Endothelial cell of umbilical vein (primary cell): ENCODE data around the gene PNPLA7. TPM values are rescaled to one million over a fixed set of nuclear protein-coding genes. Genes with fewer than 3 reads are reported as not detected.

ENCODE experiments used
- BruUV-seq: library from RNA; stranded (reverse); fragments of 400-500 nt; replicated peaks from 2 replicates; lab custom pipeline; 2021; lab: Mats Ljungman, UMichigan
- CTCF ChIA-PET: fragments of 300-600, 350-600 bp; sonication (Branson Sonifier 250); formaldehyde crosslinking; loops from one replicate; lab custom pipeline; 2021; ENCODE audit warnings: antibody characterized with exemption, inconsistent platforms; lab: Charles Lee
- POLR2A ChIA-PET: fragments of 300-600, 350-600 bp; sonication (Branson Sonifier 250); formaldehyde crosslinking; loops from one replicate; lab custom pipeline; 2021; ENCODE audit warnings: antibody characterized with exemption, inconsistent platforms; lab: Charles Lee
- DNase-seq: peaks from one replicate; pipeline ENCODE4 v3.0.0-alpha.2; 2011; ENCODE audit warnings: low read depth, low spot score
- FAIRE-seq: peaks from 2 replicates; lab custom pipeline; 2011; peaks lifted over from hg19 to GRCh38; lab: Jason Lieb, UNC
- H2AFZ ChIP-seq: 2 replicates; pipeline ENCODE4 v1.6.0; 2012; ENCODE audit warnings: low read depth, low read length, control low read depth, inconsistent platforms
- H3K27ac ChIP-seq: 2 replicates; pipeline ENCODE4 v1.5.1; 2011; ENCODE audit warnings: low read depth, mild to moderate bottlenecking, control low read depth, low read length, moderate library complexity; ENCODE audit not compliant: insufficient read depth
- H3K27me3 ChIP-seq, 2 experiments: 2 replicates each; pipeline versions ENCODE4 v1.6.0 to v1.6.1; 2011; ENCODE audit warnings: low read length in 2 of 2, mixed read lengths in 1 of 2; ENCODE audit not compliant: control insufficient read depth in 2 of 2, insufficient read depth in 2 of 2
- H3K36me3 ChIP-seq, 2 experiments: 2 replicates in 1 of 2; 3 replicates in 1 of 2; pipeline ENCODE4 v1.5.1; 2011; ENCODE audit warnings: low read length in 2 of 2, mild to moderate bottlenecking in 1 of 2, moderate library complexity in 1 of 2; ENCODE audit not compliant: control insufficient read depth in 2 of 2, insufficient read depth in 2 of 2; ENCODE audit errors: extremely low read depth in 1 of 2
- H3K4me1 ChIP-seq: 3 replicates; pipeline ENCODE4 v1.5.1; 2011; ENCODE audit warnings: mild to moderate bottlenecking, low read length; ENCODE audit not compliant: control insufficient read depth, insufficient read depth; ENCODE audit errors: extremely low read depth
- H3K4me2 ChIP-seq: 2 replicates; pipeline ENCODE4 v1.6.1; 2011; ENCODE audit warnings: low read length, control low read depth, mixed read lengths; ENCODE audit not compliant: insufficient read depth
- H3K4me3 ChIP-seq, 3 experiments: fragments of 200-600 bp in 1 of 3; sonication (generic), shearing (Covaris generic) in 1 of 3; replicated peaks in 1 of 3; 2 replicates each; pipeline ENCODE4 v1.5.1; 2011 to 2016; ENCODE audit warnings: control low read depth in 3 of 3, low read length in 3 of 3, mild to moderate bottlenecking in 2 of 3, inconsistent platforms in 1 of 3, low read depth in 1 of 3, moderate library complexity in 1 of 3; ENCODE audit not compliant: insufficient read depth in 1 of 3
- H3K79me2 ChIP-seq: 2 replicates; pipeline ENCODE4 v1.6.0; 2012; ENCODE audit warnings: low read length, inconsistent platforms; ENCODE audit not compliant: control insufficient read depth, insufficient read depth
- H3K9ac ChIP-seq: replicated peaks from 2 replicates; pipeline ENCODE3; 2011; ENCODE audit warnings: low read length, control low read depth; ENCODE audit not compliant: insufficient read depth; ENCODE audit errors: extremely low read depth
- H3K9me1 ChIP-seq: replicated peaks from 3 replicates; pipeline ENCODE4 v1.6.0; 2011; ENCODE audit warnings: mild to moderate bottlenecking, low read length; ENCODE audit not compliant: control insufficient read depth, insufficient read depth; ENCODE audit errors: extremely low read depth
- H3K9me3 ChIP-seq: replicated peaks from 2 replicates; pipeline ENCODE4 v1.5.1; 2012; ENCODE audit warnings: low read length, inconsistent platforms; ENCODE audit not compliant: control insufficient read depth, insufficient read depth
- H4K20me1 ChIP-seq: replicated peaks from 2 replicates; pipeline ENCODE3; 2011; ENCODE audit warnings: mild to moderate bottlenecking, low read length; ENCODE audit not compliant: control insufficient read depth, insufficient read depth; ENCODE audit errors: extremely low read depth
- EZH2 ChIP-seq: IDR thresholded peaks from 2 replicates; pipeline ENCODE4 v1.6.1; 2012; ENCODE audit warnings: borderline replicate concordance, low read depth, mild to moderate bottlenecking, moderate library complexity, low read length, inconsistent platforms; ENCODE audit not compliant: severe bottlenecking
- FOS ChIP-seq: IDR thresholded peaks from 2 replicates; pipeline ENCODE4 v1.6.1; 2011; ENCODE audit warnings: mild to moderate bottlenecking, low read length, moderate library complexity, borderline replicate concordance; ENCODE audit not compliant: insufficient read depth
- GATA2 ChIP-seq: IDR thresholded peaks from 2 replicates; pipeline ENCODE4 v1.7.0; 2011; ENCODE audit warnings: low read depth, mild to moderate bottlenecking, moderate library complexity, mixed read lengths, low read length; ENCODE audit not compliant: insufficient read length, insufficient read depth
- JUN ChIP-seq: IDR thresholded peaks from 2 replicates; pipeline ENCODE4 v1.6.1; 2011; ENCODE audit warnings: borderline replicate concordance, low read depth; ENCODE audit not compliant: insufficient read length, insufficient read depth
- MYC ChIP-seq: IDR thresholded peaks from one replicate; pipeline ENCODE4 v1.6.1; 2011; ENCODE audit warnings: mild to moderate bottlenecking, low read depth, low read length
- POLR2A ChIP-seq: IDR thresholded peaks from 2 replicates; pipeline ENCODE4 v1.6.1; 2012; ENCODE audit warnings: low read depth, mild to moderate bottlenecking, control low read depth, low read length
- POLR2AphosphoS5 ChIP-seq: IDR thresholded peaks from 2 replicates; pipeline ENCODE4 v1.6.1; 2012; ENCODE audit warnings: low read depth, mild to moderate bottlenecking, control low read depth, low read length, moderate library complexity; ENCODE audit not compliant: insufficient read depth
- dilution Hi-C: fragments of 300-500 bp; cut with MboI; formaldehyde crosslinking; loops from one replicate; pipeline ENCODE4 v1.15.0; 2019; ENCODE audit warnings: low sequenced_read_pairs; ENCODE audit not compliant: extremely low pct_ligation_motif_present
- intact Hi-C: fragments of 100-400 bp; cut with micrococcal nuclease; formaldehyde crosslinking; loops from one replicate; pipeline ENCODE4 v1.10.0; 2022
- polyA plus RNA-seq, 4 experiments: library from polyadenylated mRNA; depleted of rRNA in 3 of 4; stranded (reverse) in 3 of 4; unstranded in 1 of 4; fragments of >200 nt; gene quantifications; 2 replicates each; pipeline versions ENCODE4 v1.2.1 to v1.2.3, GENCODE V29; 2011 to 2012; ENCODE audit warnings: missing spikeins in 1 of 4
- total RNA-seq: library from RNA; stranded (reverse); gene quantifications from 2 replicates; pipeline ENCODE4 v1.2.3, GENCODE V29; 2021
- TF ChIP-seq, protein P1 (sequence below): IDR thresholded peaks from 2 replicates; pipeline ENCODE4 v1.6.1; 2011; ENCODE audit not compliant: insufficient read depth, insufficient read length
- TF ChIP-seq, protein P2 (sequence below), 2 donors: IDR thresholded peaks; 1 replicate in 1 of 2; 2 replicates in 1 of 2; pipeline ENCODE4 v1.5.1; 2011; ENCODE audit warnings: low read length in 2 of 2, mild to moderate bottlenecking in 2 of 2, moderate library complexity in 2 of 2, control low read depth in 1 of 2, inconsistent platforms in 1 of 2, low read depth in 1 of 2; ENCODE audit not compliant: insufficient read depth in 1 of 2; ENCODE audit errors: extremely low read depth in 1 of 2

PNPLA7 gene
- total and polyA plus RNA-seq, 2 donors (not counting 3 experiments of a cell fraction or from before 2014, with no cell fraction given) = 1.0 to 1.9 TPM

DNA sequence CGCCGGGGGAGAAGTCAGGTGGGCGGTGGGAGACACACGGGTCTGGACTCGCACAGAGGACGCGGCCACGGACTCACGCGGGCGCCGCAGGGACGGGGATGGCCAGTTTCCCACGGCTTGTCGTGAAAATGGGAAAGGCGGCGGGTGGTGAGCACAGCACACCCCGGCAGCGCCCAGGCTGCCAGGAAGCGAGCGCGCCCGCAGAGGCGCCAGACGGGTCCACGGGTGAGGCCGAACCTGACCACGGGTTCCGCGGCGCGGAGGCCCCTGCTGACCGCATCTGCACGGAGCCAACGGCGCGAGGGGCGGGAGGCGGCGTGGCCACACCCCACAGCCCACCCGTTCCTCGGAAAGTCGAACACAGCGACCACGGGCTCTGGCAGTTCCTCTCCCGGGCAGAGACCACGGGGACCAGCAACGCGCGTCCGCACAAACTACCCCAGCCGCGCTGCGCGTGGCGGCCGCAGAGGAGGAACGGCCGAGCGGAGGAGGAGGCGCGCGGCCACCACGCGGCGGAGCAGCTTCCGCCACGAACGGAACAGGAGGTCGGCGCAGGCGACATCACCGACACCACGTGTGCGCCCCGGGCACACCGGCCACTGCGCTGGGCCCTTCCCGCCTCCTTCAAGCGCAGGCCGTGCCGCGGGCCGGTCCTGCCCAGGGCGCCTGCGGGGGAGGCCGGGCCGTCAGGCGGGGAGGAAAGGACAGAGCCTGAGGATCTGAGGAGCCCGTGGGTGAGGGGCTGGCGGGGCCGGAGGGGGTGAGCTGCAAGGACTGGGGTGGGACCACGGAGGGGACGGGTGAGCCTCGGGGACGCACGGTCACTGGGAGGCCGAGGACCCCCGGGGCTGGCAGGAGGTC is 132.8 kb downstream of the PNPLA7 start:
- H2AFZ ChIP-seq = peak overlapping the region; percentile 18
- H3K27me3 ChIP-seq = no peaks in the 10 kb centered on the region
- peak overlapping the region; percentile 31 for H3K4me2 ChIP-seq
- intact Hi-C loops (no loop called here), dilution Hi-C loops (no loop called here)
- peak overlapping the region; percentile 52 for H3K9ac ChIP-seq
- TF ChIP-seq, protein P1, sequence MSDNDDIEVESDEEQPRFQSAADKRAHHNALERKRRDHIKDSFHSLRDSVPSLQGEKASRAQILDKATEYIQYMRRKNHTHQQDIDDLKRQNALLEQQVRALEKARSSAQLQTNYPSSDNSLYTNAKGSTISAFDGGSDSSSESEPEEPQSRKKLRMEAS = no peak
- peak; percentile 5 for TF ChIP-seq MYC
- peaks cover 64% of the 10 kb centered on the region for H3K79me2 ChIP-seq
- peak overlapping the region; percentile 44 for H3K27ac ChIP-seq
- POLR2A ChIA-PET = no interaction called here
- peaks cover 18% of the 10 kb centered on the region for H3K4me1 ChIP-seq
- no peaks in the 10 kb centered on the region for H3K9me1 ChIP-seq
- H3K36me3 ChIP-seq = peaks cover 0 to 2% of the 10 kb centered on the region in 2 experiments
- no peaks in the 10 kb centered on the region for H3K9me3 ChIP-seq
- DNase-seq (no peak), FAIRE-seq (no peak)
- BruUV-seq = no TSS peak
- CTCF ChIA-PET = interaction anchor here (0.9 kb wide), 1 partner anchor 97 kb away, joined by 4 read pairs; no protein-coding TSS in a partner anchor
- peak overlapping the region in 2 of 3 experiments; percentile 34 to 39 for H3K4me3 ChIP-seq
- no peaks in the 10 kb centered on the region for H4K20me1 ChIP-seq

DNA sequence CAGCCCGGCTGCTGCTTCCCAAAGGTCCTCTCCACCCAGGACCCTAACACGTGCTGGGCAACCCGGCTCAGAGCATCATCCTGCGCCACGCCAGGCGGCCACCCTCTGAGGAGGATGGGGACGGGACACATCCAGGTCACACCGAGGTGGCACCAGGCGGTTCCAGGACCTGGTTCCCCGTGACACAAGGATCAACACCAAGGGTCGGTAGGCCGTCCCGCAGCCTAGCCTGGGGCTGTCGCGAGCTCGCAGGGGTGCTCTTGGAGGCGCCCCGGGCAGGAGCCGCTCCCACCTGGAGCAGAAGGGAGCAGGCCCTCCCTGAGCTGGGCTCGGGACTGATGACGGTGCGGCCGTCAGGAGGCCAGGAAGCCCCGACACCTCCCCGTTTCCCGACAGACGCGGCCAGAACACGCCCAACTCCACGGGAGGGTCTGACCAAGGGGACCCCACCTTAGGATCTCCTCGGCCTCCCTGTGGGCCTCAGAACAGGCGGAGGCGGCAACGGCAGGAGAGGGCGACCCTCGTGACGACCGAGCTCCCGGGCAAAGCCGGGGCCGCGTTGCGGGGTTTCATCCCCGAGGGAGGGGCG is 133.5 kb downstream of the PNPLA7 start:
- CTCF ChIA-PET = no interaction called here
- Histone ChIP-seq H4K20me1 (no peaks in the 10 kb centered on the region), H3K36me3 (peaks cover 0 to 2% of the 10 kb centered on the region in 2 experiments), H3K4me2 (peak overlapping the region; percentile 31), H3K9me3 (no peaks in the 10 kb centered on the region), H3K9me1 (no peaks in the 10 kb centered on the region), H3K27me3 (no peaks in the 10 kb centered on the region), H3K27ac (peak overlapping the region; percentile 44), H3K79me2 (peaks cover 58% of the 10 kb centered on the region), H3K9ac (peak overlapping the region; percentile 52), H2AFZ (no peak overlapping the region), H3K4me3 (peak overlapping the region in 1 of 3 experiments; percentile 39), H3K4me1 (peaks cover 17% of the 10 kb centered on the region)
- dilution Hi-C loops = no loop called here
- DNase-seq (no peak), FAIRE-seq (no peak)
- BruUV-seq = no TSS peak
- intact Hi-C loops = no loop called here
- POLR2A ChIA-PET = no interaction called here
- no peak for TF ChIP-seq JUN
- TF ChIP-seq POLR2AphosphoS5 = no peak
- TF ChIP-seq, protein P1 = no peak
- no peak for TF ChIP-seq MYC
- no peak for TF ChIP-seq EZH2
- TF ChIP-seq POLR2A = no peak
- TF ChIP-seq FOS = no peak
- no peak for TF ChIP-seq GATA2
- TF ChIP-seq, protein P2, sequence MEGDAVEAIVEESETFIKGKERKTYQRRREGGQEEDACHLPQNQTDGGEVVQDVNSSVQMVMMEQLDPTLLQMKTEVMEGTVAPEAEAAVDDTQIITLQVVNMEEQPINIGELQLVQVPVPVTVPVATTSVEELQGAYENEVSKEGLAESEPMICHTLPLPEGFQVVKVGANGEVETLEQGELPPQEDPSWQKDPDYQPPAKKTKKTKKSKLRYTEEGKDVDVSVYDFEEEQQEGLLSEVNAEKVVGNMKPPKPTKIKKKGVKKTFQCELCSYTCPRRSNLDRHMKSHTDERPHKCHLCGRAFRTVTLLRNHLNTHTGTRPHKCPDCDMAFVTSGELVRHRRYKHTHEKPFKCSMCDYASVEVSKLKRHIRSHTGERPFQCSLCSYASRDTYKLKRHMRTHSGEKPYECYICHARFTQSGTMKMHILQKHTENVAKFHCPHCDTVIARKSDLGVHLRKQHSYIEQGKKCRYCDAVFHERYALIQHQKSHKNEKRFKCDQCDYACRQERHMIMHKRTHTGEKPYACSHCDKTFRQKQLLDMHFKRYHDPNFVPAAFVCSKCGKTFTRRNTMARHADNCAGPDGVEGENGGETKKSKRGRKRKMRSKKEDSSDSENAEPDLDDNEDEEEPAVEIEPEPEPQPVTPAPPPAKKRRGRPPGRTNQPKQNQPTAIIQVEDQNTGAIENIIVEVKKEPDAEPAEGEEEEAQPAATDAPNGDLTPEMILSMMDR (IDR thresholded peaks at IDR 0.05; ENCODE audit: extremely low read depth in 1 of 2, insufficient read depth in 1 of 2, low read depth in 1 of 2, low read length in 2 of 2) = no peak
